GM19035 (cell line): ENCODE measurements around the gene FUT6.
"Not testable (repeated sequence)": the region's sequence is repeated elsewhere in the genome, so short reads cannot be mapped to it uniquely, and the experiment has no call there.

Source experiments
- ATAC-seq: cut with Tn5 transposase; IDR thresholded peaks from one replicate; pipeline ENCODE4 v1.9.1; 2021; ENCODE audit not compliant: unreplicated experiment

FUT6 gene, protein sequence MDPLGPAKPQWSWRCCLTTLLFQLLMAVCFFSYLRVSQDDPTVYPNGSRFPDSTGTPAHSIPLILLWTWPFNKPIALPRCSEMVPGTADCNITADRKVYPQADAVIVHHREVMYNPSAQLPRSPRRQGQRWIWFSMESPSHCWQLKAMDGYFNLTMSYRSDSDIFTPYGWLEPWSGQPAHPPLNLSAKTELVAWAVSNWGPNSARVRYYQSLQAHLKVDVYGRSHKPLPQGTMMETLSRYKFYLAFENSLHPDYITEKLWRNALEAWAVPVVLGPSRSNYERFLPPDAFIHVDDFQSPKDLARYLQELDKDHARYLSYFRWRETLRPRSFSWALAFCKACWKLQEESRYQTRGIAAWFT

GRCh38 chr19:5839065-5840017 is at the start of gene FUT6:
FUT6 (minus strand) TSS chr19:5839702; CDS start chr19:5832567, 7,135 bp downstream.
- ATAC-seq, result no peak

GRCh38 chr19:5884065-5884811 is 44.7 kb upstream of the FUT6 start:
- ATAC-seq, result not testable (repeated sequence)

- not testable (repeated sequence) for ATAC-seq
These were observed 43.8 kb upstream of the FUT6 start for GRCh38 chr19:5883157-5883873.

- ATAC-seq, result no peak
These were observed 43.0 kb upstream of the FUT6 start for GRCh38 chr19:5882421-5882968.

DNA sequence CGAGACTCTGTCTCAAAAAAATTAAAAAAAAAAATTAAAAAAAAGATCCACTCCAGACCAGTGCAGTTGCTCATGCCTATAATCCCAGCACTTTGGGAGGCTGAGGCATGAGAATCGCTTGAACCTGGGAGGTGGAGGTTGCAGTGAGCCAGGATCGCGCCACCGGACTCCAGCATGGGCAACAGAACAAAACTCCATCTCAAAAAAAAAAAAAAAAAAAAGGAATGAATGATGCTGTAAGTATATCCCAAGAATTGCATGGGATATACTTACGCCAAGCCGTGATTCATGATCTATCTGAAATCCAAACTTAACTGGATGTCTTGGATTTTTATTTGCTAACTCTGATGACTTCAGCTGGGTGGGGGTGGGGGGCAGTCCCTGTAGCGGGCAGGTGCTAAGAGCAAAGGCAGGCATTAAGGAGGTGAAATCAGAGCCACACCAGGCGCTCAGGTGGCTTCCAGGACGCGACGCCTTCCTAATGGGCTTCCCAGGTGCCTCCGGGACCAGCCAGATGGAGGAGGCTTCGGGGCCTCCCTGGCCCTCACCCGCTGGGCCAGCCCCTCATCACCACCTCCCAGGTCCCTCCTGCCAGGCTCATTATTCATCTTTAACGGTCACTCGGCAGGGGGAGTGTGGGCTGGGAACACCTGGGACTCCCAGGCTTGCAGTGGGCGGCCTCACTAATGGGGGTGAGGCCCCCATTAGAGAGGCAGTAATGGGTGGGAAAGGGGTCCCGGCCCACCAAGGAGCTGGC is 42.2 kb upstream of the FUT6 start:
- no peak for ATAC-seq

DNA sequence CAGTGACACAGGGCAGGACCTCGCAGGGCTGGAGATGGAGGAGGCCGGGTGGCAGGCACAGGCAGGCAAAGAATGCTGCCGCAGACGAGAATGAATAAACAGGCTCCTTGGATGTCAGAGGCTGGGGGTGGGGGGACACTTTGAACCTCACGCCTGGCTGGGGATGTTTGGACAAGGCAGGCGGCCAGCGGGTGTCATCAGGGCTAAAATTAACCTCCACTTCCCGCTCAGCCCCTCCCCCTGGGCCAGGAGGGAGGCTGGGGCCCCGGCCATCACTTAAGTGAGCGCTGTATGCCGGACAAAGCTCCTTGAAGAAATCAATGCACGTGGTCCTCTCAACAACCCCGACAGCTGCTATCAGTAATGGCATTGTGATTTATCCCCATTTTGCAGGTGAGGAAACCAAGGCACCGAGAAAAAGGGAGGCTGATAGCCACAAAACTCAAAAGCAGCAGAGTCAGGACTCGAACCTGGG is 41.1 kb upstream of the FUT6 start:
- no peak for ATAC-seq

GRCh38 chr19:5880196-5880595 is 40.7 kb upstream of the FUT6 start:
- no peak for ATAC-seq

GRCh38 chr19:5877882-5878281 is 38.4 kb upstream of the FUT6 start:
- ATAC-seq, result no peak

DNA sequence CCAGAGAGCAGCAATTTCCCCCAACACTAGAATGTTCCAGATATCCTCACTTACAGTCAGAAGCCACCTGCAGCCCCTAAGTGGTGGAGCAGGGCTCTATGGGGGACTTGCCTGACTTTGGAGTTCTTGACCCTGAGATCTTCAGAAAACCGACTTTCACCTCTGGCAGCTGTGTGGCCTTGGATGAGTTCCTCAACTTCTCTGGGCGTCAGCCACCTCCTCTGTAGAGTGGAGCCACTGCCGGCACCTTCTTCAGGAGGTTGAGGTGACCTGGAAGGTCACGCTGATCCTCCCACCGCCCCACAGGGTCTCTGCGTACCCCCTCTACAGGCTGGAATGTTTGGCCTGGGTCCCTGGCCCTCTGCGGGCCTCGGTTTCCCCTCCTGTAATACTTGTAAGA is 37.9 kb upstream of the FUT6 start:
- no peak for ATAC-seq

DNA sequence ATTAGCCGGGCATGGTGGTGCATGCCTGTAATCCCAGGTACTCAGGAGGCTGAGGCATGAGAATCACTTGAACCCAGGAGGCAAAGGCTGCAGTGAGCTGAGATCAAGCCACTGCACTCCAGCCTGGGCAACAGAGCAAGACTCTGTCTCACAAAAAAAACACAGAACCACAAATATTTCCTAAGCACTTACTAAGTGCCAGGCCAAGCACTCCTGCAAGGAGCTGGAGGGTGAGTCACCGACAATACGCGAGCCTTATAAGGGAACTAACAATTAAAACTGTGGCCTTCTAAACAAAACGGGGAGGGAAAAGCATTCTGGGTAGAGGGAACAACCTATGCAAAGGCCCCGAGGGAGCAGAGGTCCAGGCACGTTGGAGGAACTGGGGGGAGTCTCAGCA is 35.0 kb upstream of the FUT6 start:
- ATAC-seq, result not testable (repeated sequence)

- ATAC-seq, result no peak
These were observed 34.2 kb upstream of the FUT6 start for GRCh38 chr19:5873617-5874199.

GRCh38 chr19:5870986-5871394 is 31.5 kb upstream of the FUT6 start:
- ATAC-seq, result no peak

DNA sequence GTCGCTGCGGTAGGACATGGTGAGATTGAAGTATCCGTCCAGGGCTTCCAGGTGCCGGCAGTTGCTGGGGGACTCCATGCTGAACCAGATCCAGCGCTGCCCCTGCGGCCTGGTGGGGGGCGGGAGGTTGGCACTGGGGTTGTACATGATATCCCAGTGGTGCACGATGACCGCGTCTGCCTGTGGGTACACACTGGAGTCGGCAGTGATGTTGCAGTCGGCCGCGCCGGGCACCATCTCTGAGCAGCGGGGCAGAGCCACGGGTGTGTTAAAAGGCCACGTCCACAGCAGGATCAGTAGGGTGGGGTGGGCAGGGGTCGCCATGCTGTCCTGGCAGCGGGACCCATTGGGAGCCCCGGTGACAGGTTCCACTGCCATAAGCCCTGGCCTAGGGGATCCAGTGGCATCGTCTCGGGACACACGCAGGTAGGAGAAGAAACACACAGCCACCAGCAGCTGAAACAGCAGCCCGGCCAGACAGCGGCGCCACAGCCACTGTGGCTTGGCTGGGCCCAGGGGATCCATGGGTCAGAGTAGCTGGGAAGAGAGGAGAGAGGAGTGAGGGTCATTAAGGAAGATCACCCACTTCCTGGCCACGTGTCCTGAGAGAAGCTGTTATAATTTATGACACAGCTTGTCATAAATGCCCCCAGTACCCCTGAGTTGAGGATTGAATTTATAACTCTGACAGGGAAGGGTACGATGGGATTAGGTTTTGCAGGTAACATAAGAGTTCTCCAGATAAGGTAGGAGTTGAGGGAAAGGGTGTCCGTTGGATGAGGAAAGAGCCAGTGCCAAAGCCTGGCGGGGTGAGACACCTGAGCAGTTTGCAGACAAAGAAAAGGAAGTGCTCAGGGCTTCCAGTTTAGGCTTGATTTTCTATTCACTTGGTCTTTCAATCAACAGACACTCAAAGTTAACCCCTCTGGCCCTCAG is 28.0 kb upstream of the FUT6 start:
- ATAC-seq, result no peak

DNA sequence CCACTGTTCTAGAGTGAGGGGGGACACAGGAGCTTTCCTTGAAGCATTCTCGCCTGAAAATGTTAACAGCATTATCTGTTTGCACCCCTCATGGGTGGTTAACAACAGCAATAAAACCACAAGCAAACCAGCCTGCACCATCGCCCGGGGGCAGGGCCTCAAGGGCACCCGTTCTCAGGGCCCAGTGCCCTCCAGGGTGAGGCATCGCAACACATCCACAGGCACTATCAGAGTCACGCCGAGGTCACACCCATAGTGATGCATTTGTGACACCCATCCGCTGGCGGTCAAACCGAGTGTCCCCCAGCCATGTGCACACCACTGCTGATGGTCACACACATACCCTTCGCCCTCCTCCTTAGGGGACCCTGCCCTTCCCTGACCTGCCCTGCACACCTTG is 26.3 kb upstream of the FUT6 start:
- ATAC-seq, result no peak

DNA sequence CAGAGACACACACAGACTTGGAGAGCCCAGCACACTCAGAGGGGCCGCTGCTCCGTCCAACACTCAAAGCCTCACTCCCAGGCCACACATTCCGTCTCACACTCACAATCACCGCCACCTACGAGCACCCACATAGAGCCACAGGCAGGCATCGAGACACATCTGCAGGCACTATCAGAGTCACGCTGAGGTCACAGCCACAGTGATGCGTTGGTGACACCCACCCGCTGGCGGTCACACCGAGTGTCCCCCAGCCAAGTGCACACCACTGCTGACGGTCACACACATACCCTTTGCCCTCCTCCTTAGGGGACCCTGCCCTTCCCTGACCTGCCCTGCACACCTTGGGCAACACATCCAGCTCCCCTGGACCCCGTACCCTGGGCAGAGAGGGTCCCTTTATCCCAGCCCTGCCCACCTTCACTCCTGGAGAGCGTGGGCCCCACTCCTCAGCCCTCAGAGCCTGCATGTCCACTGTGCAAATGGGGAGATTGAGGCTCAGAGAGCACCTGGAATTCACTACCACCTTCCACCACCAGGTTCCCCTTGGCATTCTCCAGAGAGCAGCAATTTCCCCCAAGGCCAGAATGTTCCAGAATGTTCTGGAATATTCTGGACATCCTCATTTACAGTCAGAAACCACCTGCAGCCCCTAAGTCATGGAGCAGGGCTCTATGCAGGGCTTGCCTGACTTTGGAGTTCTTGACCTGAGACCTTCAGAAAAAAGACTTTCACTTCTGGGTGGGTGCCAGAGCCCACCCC is 25.4 kb upstream of the FUT6 start:
- ATAC-seq, result no peak

DNA sequence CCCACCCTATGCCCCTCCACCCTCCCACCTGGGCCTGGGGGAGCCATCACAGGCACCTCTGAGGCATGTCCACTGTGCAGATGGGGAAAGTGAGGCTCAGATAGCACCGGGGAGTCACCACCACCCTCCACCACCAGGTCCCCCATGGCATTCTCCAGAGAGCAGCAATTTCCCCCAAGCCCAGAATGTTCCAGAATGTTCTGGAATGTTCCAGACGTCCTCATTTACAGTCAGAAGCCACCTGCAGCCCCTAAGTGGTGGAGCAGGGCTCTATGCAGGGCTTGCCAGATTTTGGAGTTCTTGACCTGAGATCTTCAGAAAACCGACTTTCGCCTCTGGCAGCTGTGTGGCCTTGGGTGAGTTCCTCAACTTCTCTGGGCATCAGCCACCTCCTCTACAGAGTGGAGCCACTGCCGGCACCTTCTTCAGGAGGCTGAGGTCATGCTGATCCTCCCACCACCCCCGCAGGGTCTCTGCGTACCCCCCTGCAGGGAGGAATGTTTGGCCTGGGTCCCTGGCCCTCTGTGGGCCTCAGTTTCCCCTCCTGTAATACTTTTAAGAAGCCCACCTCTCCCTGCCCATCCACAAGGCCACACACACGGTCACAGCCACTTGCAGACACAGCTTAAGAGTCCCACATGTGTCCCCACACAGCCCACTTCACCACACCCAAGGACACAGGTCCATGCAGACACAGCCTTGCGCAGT is 24.7 kb upstream of the FUT6 start:
- ATAC-seq, result no peak
